Measurements from ENCODE around the gene IZUMO1.

Gene IZUMO1

GRCh38 chr19:48756686-48757085 is 10.0 kb upstream of the IZUMO1 start:
- Histone ChIP-seq H3K27ac (ENCODE audit: low read depth, low read length) (no peak overlapping the region), H3K9me3 (ENCODE audit: control insufficient read depth, insufficient read depth, low read depth, low read length) (no peaks in the 10 kb centered on the region), H3K4me1 (ENCODE audit: control insufficient read depth, insufficient read depth, low read length) (peaks cover 12% of the 10 kb centered on the region; the same call in 1 of the 2 replicates), H3K4me3 (ENCODE audit: low read depth, low read length) (no peak overlapping the region), H3K36me3 (ENCODE audit: control insufficient read depth, insufficient read depth, low read length) (no peaks in the 10 kb centered on the region), H3K27me3 (ENCODE audit: control insufficient read depth, insufficient read depth, low read length) (peaks cover 16% of the 10 kb centered on the region; the same call in 1 of the 2 replicates), H3K9ac (ENCODE audit: low read length) (no peak overlapping the region)

- Histone ChIP-seq H3K36me3 (ENCODE audit: control insufficient read depth, insufficient read depth, low read length) (no peaks in the 10 kb centered on the region; the same call in 1 of the 2 replicates), H3K4me3 (ENCODE audit: low read depth, low read length) (no peak overlapping the region), H3K9ac (ENCODE audit: low read length) (no peak overlapping the region), H3K27ac (ENCODE audit: low read depth, low read length) (no peak overlapping the region), H3K27me3 (ENCODE audit: control insufficient read depth, insufficient read depth, low read length) (peaks cover 13% of the 10 kb centered on the region; the same call in 1 of the 2 replicates), H3K9me3 (ENCODE audit: control insufficient read depth, insufficient read depth, low read depth, low read length) (no peaks in the 10 kb centered on the region), H3K4me1 (ENCODE audit: control insufficient read depth, insufficient read depth, low read length) (peaks cover 12% of the 10 kb centered on the region; the same call in 1 of the 2 replicates)
These were observed 9.5 kb upstream of the IZUMO1 start for GRCh38 chr19:48756212-48756611.

- no peak overlapping the region for H3K9ac ChIP-seq (ENCODE audit: low read length)
- H3K4me3 ChIP-seq (ENCODE audit: low read depth, low read length): no peak overlapping the region
- H3K4me1 ChIP-seq (ENCODE audit: control insufficient read depth, insufficient read depth, low read length): peaks cover 12% of the 10 kb centered on the region; the same call in 1 of the 2 replicates
- peaks cover 4% of the 10 kb centered on the region; the same call in 1 of the 2 replicates for H3K36me3 ChIP-seq (ENCODE audit: control insufficient read depth, insufficient read depth, low read length)
- peaks cover 9% of the 10 kb centered on the region; the same call in 1 of the 2 replicates for H3K27me3 ChIP-seq (ENCODE audit: control insufficient read depth, insufficient read depth, low read length)
- H3K27ac ChIP-seq (ENCODE audit: low read depth, low read length): no peak overlapping the region
- H3K9me3 ChIP-seq (ENCODE audit: control insufficient read depth, insufficient read depth, low read depth, low read length): no peaks in the 10 kb centered on the region
These were observed 9.1 kb upstream of the IZUMO1 start for GRCh38 chr19:48755787-48756186.

DNA sequence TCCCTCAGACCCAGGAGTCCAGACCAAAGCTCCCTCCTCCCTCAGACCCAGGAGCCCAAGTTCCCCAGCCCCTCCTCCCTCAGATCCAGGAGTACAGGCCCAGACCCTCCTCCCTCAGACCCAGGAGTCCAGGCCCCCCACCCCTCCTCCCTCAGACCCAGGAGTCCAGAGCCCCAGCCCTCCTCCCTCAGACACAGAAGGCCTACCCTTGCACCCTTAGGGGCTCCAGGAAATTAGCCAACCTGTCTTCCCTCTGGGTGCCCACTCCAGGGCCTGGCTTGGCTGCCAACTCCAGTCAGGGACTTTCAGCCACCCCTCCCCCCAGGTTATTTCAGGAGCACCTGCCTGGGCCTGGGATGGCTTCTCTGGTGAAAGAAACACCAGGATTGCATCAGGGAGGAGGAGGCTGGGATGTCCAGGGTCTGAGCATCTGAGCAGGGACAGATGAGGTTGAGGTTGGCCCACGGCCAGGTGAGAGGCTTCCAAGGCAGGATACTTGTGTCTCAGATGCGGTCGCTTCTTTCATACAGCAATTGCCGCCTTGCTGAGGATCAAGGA is 8.5 kb upstream of the IZUMO1 start, which contains the start of gene FGF21:
Gene FGF21, plus strand, starts transcription at position 441 of the 558 bp plus-strand sequence. CDS start 713 bp downstream, outside the sequence.
- H3K4me1 ChIP-seq (ENCODE audit: control insufficient read depth, insufficient read depth, low read length): peaks cover 12% of the 10 kb centered on the region; the same call in 1 of the 2 replicates

DNA sequence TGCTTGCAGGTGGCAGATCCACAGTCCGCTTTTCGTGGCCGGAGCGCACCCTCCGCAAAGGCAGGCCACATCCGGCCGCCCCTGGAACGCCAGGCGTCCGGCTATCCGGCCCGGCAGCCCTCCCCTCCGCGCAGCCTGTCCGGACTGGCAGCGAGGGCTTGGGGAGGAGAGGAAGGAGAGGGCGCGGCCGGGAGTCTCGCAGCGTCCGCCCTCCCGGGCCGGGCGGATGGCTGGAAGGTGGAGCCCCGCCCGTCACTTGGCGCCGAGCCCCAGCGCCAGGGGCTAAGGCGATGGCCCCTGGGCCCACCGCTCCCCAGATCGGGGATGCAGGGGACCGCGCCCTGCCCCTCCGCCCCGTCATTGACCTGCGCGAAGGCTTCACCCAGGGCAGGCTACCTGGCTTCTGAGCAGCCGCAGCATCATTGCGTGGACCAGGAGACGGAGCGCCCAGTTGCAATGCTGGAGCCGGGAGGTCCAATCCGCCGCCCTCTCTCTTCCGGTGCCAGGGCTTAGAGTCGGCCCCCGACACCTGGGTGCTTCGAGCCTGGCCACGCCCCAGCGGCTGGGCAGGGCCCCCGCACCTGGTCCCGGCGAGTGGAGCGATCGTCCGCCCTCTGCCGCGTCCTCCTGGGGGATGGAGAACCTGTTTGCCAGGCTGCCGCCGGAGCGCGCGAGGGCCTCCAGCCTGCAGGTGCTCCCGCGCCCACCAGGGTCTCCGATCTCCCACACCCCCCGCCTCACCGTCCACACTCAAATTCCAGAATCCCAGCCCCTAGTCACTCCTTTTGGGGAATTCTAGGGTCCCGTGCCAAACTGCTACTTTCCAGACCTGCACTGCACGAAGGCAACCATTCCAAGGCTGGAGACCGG is 6.0 kb upstream of the IZUMO1 start, which contains the start of gene FUT1:
Gene FUT1, minus strand, starts transcription at position 146 of the 870 bp plus-strand sequence. CDS start 1,360 bp downstream, outside the sequence.
- H3K4me3 ChIP-seq (ENCODE audit: low read depth, low read length): peak within 1 kb of the TSS; percentile 77
- H3K27ac ChIP-seq (ENCODE audit: low read depth, low read length): no peak within 1 kb of the TSS

More for the DNA sequence above, 8.5 kb upstream of the IZUMO1 start, which contains the start of gene FGF21:
- Histone ChIP-seq H3K27ac (ENCODE audit: low read depth, low read length) (no peak within 1 kb of the TSS), H3K9me3 (ENCODE audit: control insufficient read depth, insufficient read depth, low read depth, low read length) (no peaks in the 10 kb centered on the region), H3K9ac (ENCODE audit: low read length) (no peak within 1 kb of the TSS), H3K4me3 (ENCODE audit: low read depth, low read length) (no peak within 1 kb of the TSS), H3K27me3 (ENCODE audit: control insufficient read depth, insufficient read depth, low read length) (peaks cover 6% of the 10 kb centered on the region; the same call in 1 of the 2 replicates), H3K36me3 (ENCODE audit: control insufficient read depth, insufficient read depth, low read length) (peaks cover 10% of the 10 kb centered on the region)

GRCh38 chr19:48751845-48752495 is 5.3 kb upstream of the IZUMO1 start:
- Histone ChIP-seq H3K36me3 (ENCODE audit: control insufficient read depth, insufficient read depth, low read length) (peaks cover 20% of the 10 kb centered on the region), H3K27me3 (ENCODE audit: control insufficient read depth, insufficient read depth, low read length) (peaks cover 6% of the 10 kb centered on the region; the same call in 1 of the 2 replicates), H3K9me3 (ENCODE audit: control insufficient read depth, insufficient read depth, low read depth, low read length) (no peaks in the 10 kb centered on the region), H3K4me1 (ENCODE audit: control insufficient read depth, insufficient read depth, low read length) (peaks cover 12% of the 10 kb centered on the region; the same call in 1 of the 2 replicates), H3K27ac (ENCODE audit: low read depth, low read length) (no peak overlapping the region), H3K4me3 (ENCODE audit: low read depth, low read length) (peak overlapping the region; percentile 77), H3K9ac (ENCODE audit: low read length) (peak overlapping the region; percentile 63)

More for the DNA sequence above, 6.0 kb upstream of the IZUMO1 start, which contains the start of gene FUT1:
- Histone ChIP-seq H3K4me1 (ENCODE audit: control insufficient read depth, insufficient read depth, low read length) (peaks cover 12% of the 10 kb centered on the region; the same call in 1 of the 2 replicates), H3K36me3 (ENCODE audit: control insufficient read depth, insufficient read depth, low read length) (peaks cover 20% of the 10 kb centered on the region), H3K27me3 (ENCODE audit: control insufficient read depth, insufficient read depth, low read length) (peaks cover 6% of the 10 kb centered on the region; the same call in 1 of the 2 replicates), H3K9me3 (ENCODE audit: control insufficient read depth, insufficient read depth, low read depth, low read length) (no peaks in the 10 kb centered on the region), H3K9ac (ENCODE audit: low read length) (peak within 1 kb of the TSS; percentile 63)

DNA sequence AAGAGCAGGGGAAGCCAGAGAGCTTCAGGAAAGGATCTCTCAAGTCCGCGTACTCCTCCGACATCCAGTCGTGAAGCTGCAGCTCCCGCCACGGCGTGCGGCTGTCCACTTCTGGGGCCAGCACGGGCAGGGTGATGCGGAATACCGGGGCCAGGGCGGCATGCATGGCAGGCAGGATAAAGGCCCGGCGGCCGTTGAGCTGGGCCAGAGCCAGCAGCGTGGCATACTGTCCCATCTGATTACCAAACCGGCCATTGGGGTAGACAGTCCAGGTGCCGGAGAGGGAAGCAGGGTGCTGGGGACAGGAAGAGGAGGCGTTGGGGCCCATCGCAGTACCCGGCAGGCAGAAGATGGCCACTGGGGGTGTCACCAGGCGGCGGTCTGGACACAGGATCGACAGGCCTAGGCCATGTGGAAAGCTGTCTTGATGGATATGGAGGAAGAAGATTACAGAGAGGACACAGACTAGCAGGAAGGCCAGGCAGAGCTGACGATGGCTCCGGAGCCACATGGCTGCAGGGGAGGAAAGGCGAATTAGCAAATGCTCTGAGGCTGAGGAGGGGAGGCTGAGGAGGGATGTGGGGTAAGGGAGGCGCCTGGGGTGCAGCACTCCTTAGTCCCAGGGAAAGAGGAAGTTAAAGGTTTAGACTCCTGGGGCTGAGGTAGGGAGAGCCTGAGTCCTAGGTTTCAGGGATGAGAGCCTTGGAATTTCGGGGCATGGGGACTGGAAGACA is 4.2 kb upstream of the IZUMO1 start:
- no peaks in the 10 kb centered on the region for H3K9me3 ChIP-seq (ENCODE audit: control insufficient read depth, insufficient read depth, low read depth, low read length)
- peaks cover 6% of the 10 kb centered on the region; the same call in 1 of the 2 replicates for H3K27me3 ChIP-seq (ENCODE audit: control insufficient read depth, insufficient read depth, low read length)
- H3K4me1 ChIP-seq (ENCODE audit: control insufficient read depth, insufficient read depth, low read length): peaks cover 18% of the 10 kb centered on the region
- H3K4me3 ChIP-seq (ENCODE audit: low read depth, low read length): peak overlapping the region; percentile 77; the same call in 1 of the 2 replicates
- H3K36me3 ChIP-seq (ENCODE audit: control insufficient read depth, insufficient read depth, low read length): peaks cover 20% of the 10 kb centered on the region
- H3K27ac ChIP-seq (ENCODE audit: low read depth, low read length): no peak overlapping the region
- H3K9ac ChIP-seq (ENCODE audit: low read length): no peak overlapping the region

- peaks cover 6% of the 10 kb centered on the region; the same call in 1 of the 2 replicates for H3K27me3 ChIP-seq (ENCODE audit: control insufficient read depth, insufficient read depth, low read length)
- H3K4me3 ChIP-seq (ENCODE audit: low read depth, low read length): no peak overlapping the region
- no peak overlapping the region for H3K27ac ChIP-seq (ENCODE audit: low read depth, low read length)
- no peak overlapping the region for H3K9ac ChIP-seq (ENCODE audit: low read length)
- H3K4me1 ChIP-seq (ENCODE audit: control insufficient read depth, insufficient read depth, low read length): peaks cover 19% of the 10 kb centered on the region
- peaks cover 20% of the 10 kb centered on the region for H3K36me3 ChIP-seq (ENCODE audit: control insufficient read depth, insufficient read depth, low read length)
- H3K9me3 ChIP-seq (ENCODE audit: control insufficient read depth, insufficient read depth, low read depth, low read length): no peaks in the 10 kb centered on the region
These were observed 3.6 kb upstream of the IZUMO1 start for GRCh38 chr19:48750351-48750750.

GRCh38 chr19:48749571-48750198 is 3.0 kb upstream of the IZUMO1 start:
- Histone ChIP-seq H3K27me3 (ENCODE audit: control insufficient read depth, insufficient read depth, low read length) (peaks cover 6% of the 10 kb centered on the region; the same call in 1 of the 2 replicates), H3K4me3 (ENCODE audit: low read depth, low read length) (no peak overlapping the region), H3K9me3 (ENCODE audit: control insufficient read depth, insufficient read depth, low read depth, low read length) (no peaks in the 10 kb centered on the region), H3K4me1 (ENCODE audit: control insufficient read depth, insufficient read depth, low read length) (peaks cover 16% of the 10 kb centered on the region), H3K36me3 (ENCODE audit: control insufficient read depth, insufficient read depth, low read length) (peaks cover 20% of the 10 kb centered on the region), H3K9ac (ENCODE audit: low read length) (no peak overlapping the region), H3K27ac (ENCODE audit: low read depth, low read length) (no peak overlapping the region)

Measured in HUES6 (cell line).